ENCODE data around the gene DGKH. TPM values are rescaled to one million over a fixed set of nuclear protein-coding genes. Genes with fewer than 3 reads are reported as not detected.
"Not testable (repeated sequence)": the region's sequence is repeated elsewhere in the genome, so short reads cannot be mapped to it uniquely, and the experiment has no call there.

DGKH gene
- total RNA-seq, 1 experiment from 2014 or later = 9.3 TPM

DNA sequence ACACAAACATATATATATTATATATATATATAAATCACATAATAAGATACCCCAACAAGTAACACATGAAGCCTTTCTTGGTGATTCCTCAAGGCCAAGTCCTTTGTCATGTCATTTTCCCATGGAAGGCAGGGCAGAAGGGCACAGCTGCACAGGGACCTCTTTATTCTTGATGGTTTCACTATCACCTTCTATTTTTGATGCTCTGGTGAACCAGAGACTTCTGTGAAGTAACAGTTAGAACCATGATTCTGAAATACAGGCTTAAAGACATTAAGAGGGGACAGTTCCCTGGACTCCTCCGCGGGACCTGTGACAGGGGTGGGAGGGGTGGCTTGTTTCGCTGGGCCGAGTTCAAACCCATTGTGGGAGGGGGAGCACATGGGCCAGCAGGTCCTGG lies 104.0 kb downstream of the DGKH start:
- Histone ChIP-seq H4K20me1 (ENCODE audit: insufficient read depth) (no peaks in the 10 kb centered on the region), H3K4me1 (replicated peaks; ENCODE audit: insufficient read depth) (no peaks in the 10 kb centered on the region), H3K36me3 (ENCODE audit: low read depth) (no peaks in the 10 kb centered on the region), H3K9me3 (ENCODE audit: insufficient read depth, low read depth) (no peaks in the 10 kb centered on the region), H3K4me2 (no peak overlapping the region), H3K79me2 (ENCODE audit: low read depth) (no peaks in the 10 kb centered on the region), H2AFZ (no peak overlapping the region), H3K9me2 (ENCODE audit: insufficient read depth) (no peaks in the 10 kb centered on the region), H3K27ac (no peak overlapping the region), H3K4me3 (no peak overlapping the region), H3K27me3 (ENCODE audit: insufficient read depth, low read depth) (no peaks in the 10 kb centered on the region), H3F3A (ENCODE audit: insufficient read depth, low read depth) (no peaks in the 10 kb centered on the region)
- POLR2A ChIA-PET (ENCODE audit: unreplicated experiment) = no interaction called here
- no peak for DNase-seq
- no TSS peak for BruUV-seq (replicated peaks)
- CTCF ChIA-PET = no interaction called here
- TF ChIP-seq, protein P1, sequence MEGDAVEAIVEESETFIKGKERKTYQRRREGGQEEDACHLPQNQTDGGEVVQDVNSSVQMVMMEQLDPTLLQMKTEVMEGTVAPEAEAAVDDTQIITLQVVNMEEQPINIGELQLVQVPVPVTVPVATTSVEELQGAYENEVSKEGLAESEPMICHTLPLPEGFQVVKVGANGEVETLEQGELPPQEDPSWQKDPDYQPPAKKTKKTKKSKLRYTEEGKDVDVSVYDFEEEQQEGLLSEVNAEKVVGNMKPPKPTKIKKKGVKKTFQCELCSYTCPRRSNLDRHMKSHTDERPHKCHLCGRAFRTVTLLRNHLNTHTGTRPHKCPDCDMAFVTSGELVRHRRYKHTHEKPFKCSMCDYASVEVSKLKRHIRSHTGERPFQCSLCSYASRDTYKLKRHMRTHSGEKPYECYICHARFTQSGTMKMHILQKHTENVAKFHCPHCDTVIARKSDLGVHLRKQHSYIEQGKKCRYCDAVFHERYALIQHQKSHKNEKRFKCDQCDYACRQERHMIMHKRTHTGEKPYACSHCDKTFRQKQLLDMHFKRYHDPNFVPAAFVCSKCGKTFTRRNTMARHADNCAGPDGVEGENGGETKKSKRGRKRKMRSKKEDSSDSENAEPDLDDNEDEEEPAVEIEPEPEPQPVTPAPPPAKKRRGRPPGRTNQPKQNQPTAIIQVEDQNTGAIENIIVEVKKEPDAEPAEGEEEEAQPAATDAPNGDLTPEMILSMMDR (conservative IDR thresholded peaks at IDR 0.05) = no peak
- no peak for TF ChIP-seq EZH2 (IDR thresholded peaks at IDR 0.05; ENCODE audit: low read depth)
- intact Hi-C loops (cut with micrococcal nuclease; ENCODE audit: unreplicated experiment) = no loop called here

DNA sequence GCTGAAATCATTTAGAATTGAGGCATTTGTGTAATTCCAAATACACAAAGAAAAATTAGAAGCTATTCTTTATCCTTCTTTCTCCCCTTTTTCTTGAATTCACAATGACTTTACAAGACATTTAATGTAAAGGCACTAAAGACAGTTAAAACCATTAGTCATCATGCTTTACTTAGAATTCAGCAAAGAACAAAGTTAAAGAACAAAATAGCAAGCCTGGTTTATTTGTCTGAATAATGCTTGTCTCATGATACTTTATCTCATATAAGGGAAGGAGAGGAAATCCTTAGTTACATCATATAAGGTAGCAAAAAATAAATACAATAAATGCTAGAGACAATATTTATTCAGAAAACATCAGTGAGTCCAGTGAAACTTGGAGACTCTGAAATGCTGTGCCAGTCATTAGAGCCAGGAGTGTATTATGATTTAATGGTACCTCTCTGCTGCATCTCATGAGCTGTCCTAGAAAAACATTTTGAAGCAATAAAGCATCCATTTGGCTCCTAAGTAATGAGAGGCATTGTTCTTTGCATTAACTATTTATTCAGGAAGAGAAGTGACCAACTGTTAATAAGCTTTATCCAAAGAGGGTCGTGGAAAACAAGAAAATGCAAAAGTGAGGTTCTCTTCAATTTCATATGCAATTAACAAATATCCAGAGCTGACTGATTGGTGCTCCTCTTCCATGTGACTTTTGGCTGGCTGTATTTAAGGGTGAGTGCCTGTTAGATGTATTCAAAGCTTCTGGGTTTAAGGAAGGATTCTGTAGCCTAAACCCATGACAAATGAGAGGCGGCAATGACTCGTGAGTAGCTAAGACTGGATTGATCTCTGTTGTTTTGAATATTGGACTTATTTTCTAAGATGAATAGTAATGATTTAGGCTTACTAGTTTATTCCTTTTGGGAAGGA lies 105.0 kb downstream of the DGKH start:
- TF ChIP-seq EZH2 (IDR thresholded peaks at IDR 0.05; ENCODE audit: low read depth) = no peak
- TF ChIP-seq, protein P1 (conservative IDR thresholded peaks at IDR 0.05) = no peak
- no TSS peak for BruUV-seq (replicated peaks)
- POLR2A ChIA-PET (ENCODE audit: unreplicated experiment) = no interaction called here
- no peak overlapping the region for H3K4me3 ChIP-seq
- H3K9me2 ChIP-seq (ENCODE audit: insufficient read depth) = no peaks in the 10 kb centered on the region
- H3K27me3 ChIP-seq (ENCODE audit: insufficient read depth, low read depth) = no peaks in the 10 kb centered on the region
- no peak overlapping the region for H3K27ac ChIP-seq
- no peaks in the 10 kb centered on the region for H3K4me1 ChIP-seq (replicated peaks; ENCODE audit: insufficient read depth)
- DNase-seq = no peak
- no peaks in the 10 kb centered on the region for H3K79me2 ChIP-seq (ENCODE audit: low read depth)
- H4K20me1 ChIP-seq (ENCODE audit: insufficient read depth) = no peaks in the 10 kb centered on the region
- no peaks in the 10 kb centered on the region for H3K36me3 ChIP-seq (ENCODE audit: low read depth)
- no peak overlapping the region for H2AFZ ChIP-seq
- intact Hi-C loops (cut with micrococcal nuclease; ENCODE audit: unreplicated experiment) = no loop called here
- H3K4me2 ChIP-seq = no peak overlapping the region
- CTCF ChIA-PET = no interaction called here
- H3F3A ChIP-seq (ENCODE audit: insufficient read depth, low read depth) = no peaks in the 10 kb centered on the region
- no peaks in the 10 kb centered on the region for H3K9me3 ChIP-seq (ENCODE audit: insufficient read depth, low read depth)

DNA sequence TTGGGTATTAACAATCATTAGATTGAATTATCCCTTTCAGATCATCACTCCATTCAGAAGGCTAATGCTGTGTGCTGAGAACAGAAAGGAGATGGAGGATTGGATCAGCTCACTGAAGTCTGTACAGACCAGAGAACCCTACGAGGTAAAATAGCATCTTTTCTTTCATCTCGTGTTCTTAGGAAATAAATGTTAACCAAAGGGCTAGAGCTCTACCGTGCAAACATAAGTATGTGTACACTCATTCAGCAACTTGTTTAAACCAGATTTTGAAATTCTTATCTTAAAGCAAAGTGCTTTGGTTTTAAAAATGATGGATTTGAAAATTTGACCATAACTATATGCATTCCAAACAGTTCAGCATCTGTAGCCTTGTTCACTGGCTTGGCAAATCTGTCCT lies 106.8 kb downstream of the DGKH start:
- DNase-seq = no peak
- no peaks in the 10 kb centered on the region for H3K36me3 ChIP-seq (ENCODE audit: low read depth)
- H3K9me2 ChIP-seq (ENCODE audit: insufficient read depth) = no peaks in the 10 kb centered on the region
- H3K4me2 ChIP-seq = no peak overlapping the region
- H3F3A ChIP-seq (ENCODE audit: insufficient read depth, low read depth) = no peaks in the 10 kb centered on the region
- no peak overlapping the region for H2AFZ ChIP-seq
- no peaks in the 10 kb centered on the region for H3K27me3 ChIP-seq (ENCODE audit: insufficient read depth, low read depth)
- POLR2A ChIA-PET (ENCODE audit: unreplicated experiment) = no interaction called here
- CTCF ChIA-PET = no interaction called here
- no peak for TF ChIP-seq EZH2 (IDR thresholded peaks at IDR 0.05; ENCODE audit: low read depth)
- TF ChIP-seq, protein P1 (conservative IDR thresholded peaks at IDR 0.05) = no peak
- no peaks in the 10 kb centered on the region for H3K9me3 ChIP-seq (ENCODE audit: insufficient read depth, low read depth)
- H4K20me1 ChIP-seq (ENCODE audit: insufficient read depth) = no peaks in the 10 kb centered on the region
- intact Hi-C loops (cut with micrococcal nuclease; ENCODE audit: unreplicated experiment) = no loop called here
- H3K79me2 ChIP-seq (ENCODE audit: low read depth) = no peaks in the 10 kb centered on the region
- H3K4me1 ChIP-seq (replicated peaks; ENCODE audit: insufficient read depth) = no peaks in the 10 kb centered on the region
- no peak overlapping the region for H3K27ac ChIP-seq
- H3K4me3 ChIP-seq = no peak overlapping the region
- no TSS peak for BruUV-seq (replicated peaks)

DNA sequence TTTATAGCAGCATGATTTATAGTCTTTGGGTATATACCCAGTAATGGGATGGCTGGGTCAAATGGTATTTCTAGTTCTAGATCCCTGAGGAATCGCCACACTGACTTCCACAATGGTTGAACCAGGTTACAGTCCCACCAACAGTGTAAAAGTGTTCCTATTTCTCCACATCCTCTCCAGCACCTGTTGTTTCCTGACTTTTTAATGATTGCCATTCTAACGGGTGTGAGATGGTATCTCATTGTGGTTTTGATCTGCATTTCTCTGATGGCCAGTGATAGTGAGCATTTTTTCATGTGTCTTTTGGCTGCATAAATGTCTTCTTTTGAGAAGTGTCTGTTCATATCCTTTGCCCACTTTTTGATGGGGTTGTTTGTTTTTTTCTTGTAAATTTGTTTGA lies 114.9 kb downstream of the DGKH start:
- H3K4me2 ChIP-seq; CTCF ChIA-PET; H4K20me1 ChIP-seq (ENCODE audit: insufficient read depth); H3K9me3 ChIP-seq (ENCODE audit: insufficient read depth, low read depth); DNase-seq; H3K27ac ChIP-seq; H3K4me3 ChIP-seq; H2AFZ ChIP-seq; intact Hi-C loops (cut with micrococcal nuclease; ENCODE audit: unreplicated experiment); BruUV-seq (replicated peaks); H3K79me2 ChIP-seq (ENCODE audit: low read depth); POLR2A ChIA-PET (ENCODE audit: unreplicated experiment); H3K4me1 ChIP-seq (replicated peaks; ENCODE audit: insufficient read depth); H3F3A ChIP-seq (ENCODE audit: insufficient read depth, low read depth); H3K9me2 ChIP-seq (ENCODE audit: insufficient read depth); H3K27me3 ChIP-seq (ENCODE audit: insufficient read depth, low read depth); H3K36me3 ChIP-seq (ENCODE audit: low read depth): not testable (repeated sequence)

DNA sequence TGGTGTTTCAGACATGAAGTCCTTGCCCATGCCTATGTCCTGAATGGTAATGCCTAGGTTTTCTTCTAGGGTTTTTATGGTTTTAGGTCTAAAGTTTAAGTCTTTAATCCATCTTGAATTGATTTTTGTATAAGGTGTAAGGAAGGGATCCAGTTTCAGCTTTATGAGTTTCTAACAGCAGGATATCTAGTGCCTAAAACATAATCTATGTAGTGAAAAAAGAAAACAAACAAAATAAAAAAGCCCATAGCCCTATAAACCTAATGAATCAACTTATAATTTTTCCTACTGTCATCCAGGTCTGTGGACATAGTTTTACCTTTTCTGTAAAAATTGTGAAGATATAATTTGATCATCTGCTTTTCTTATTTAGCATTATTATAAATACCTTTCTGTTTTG lies 115.5 kb downstream of the DGKH start:
- BruUV-seq (replicated peaks); DNase-seq; H3K27ac ChIP-seq; H3K4me1 ChIP-seq (replicated peaks; ENCODE audit: insufficient read depth); H3F3A ChIP-seq (ENCODE audit: insufficient read depth, low read depth); H3K4me2 ChIP-seq; POLR2A ChIA-PET (ENCODE audit: unreplicated experiment); H3K4me3 ChIP-seq; H3K9me3 ChIP-seq (ENCODE audit: insufficient read depth, low read depth); H4K20me1 ChIP-seq (ENCODE audit: insufficient read depth); intact Hi-C loops (cut with micrococcal nuclease; ENCODE audit: unreplicated experiment); H3K36me3 ChIP-seq (ENCODE audit: low read depth); H3K79me2 ChIP-seq (ENCODE audit: low read depth); H2AFZ ChIP-seq; CTCF ChIA-PET; H3K27me3 ChIP-seq (ENCODE audit: insufficient read depth, low read depth); H3K9me2 ChIP-seq (ENCODE audit: insufficient read depth): not testable (repeated sequence)

All from PC-9 (cell line).